A673 (cell line): ENCODE results near the gene ATG101. TPM values are rescaled to one million over a fixed set of nuclear protein-coding genes. Genes with fewer than 3 reads are reported as not detected.

Experiments
- BruUV-seq: library from RNA; stranded (reverse); fragments of 400-500 nt; replicated peaks from 2 replicates; lab custom pipeline; 2021; lab: Mats Ljungman, UMichigan
- CTCF ChIA-PET: fragments of 300-600 bp; sonication (Branson Sonifier 250); formaldehyde crosslinking; loops from one replicate; lab custom pipeline; 2022; ENCODE audit warnings: antibody characterized with exemption; lab: Charles Lee
- POLR2A ChIA-PET: fragments of 300-600 bp; sonication (Branson Sonifier 250); formaldehyde crosslinking; loops from one replicate; lab custom pipeline; 2022; ENCODE audit warnings: antibody characterized with exemption; ENCODE audit not compliant: low non-redundant PET; lab: Charles Lee
- DNase-seq: peaks from one replicate; pipeline ENCODE4 v3.0.0-alpha.2; 2015; ENCODE audit warnings: low spot score
- H3K27ac ChIP-seq: fragments of 200-600 bp; sonication (generic); 2 replicates; pipeline ENCODE4 v1.5.1; 2016; ENCODE audit warnings: mixed run types, low read depth, mild to moderate bottlenecking, mixed read lengths, antibody characterized with exemption, low read length; ENCODE audit not compliant: poor library complexity, severe bottlenecking
- H3K27me3 ChIP-seq: fragments of 200-600 bp; sonication (generic); replicated peaks from 2 replicates; pipeline ENCODE4 v1.6.1; 2017; ENCODE audit warnings: mixed run types, low read depth, mild to moderate bottlenecking, mixed read lengths, antibody characterized with exemption, low read length; ENCODE audit not compliant: insufficient read depth, poor library complexity
- H3K36me3 ChIP-seq: fragments of 200-600 bp; sonication (generic); 2 replicates; pipeline ENCODE4 v1.6.1; 2016; ENCODE audit warnings: mixed run types, mild to moderate bottlenecking, mixed read lengths, antibody characterized with exemption, low read length; ENCODE audit not compliant: insufficient read depth, poor library complexity, severe bottlenecking
- H3K4me1 ChIP-seq: fragments of 200-600 bp; sonication (generic); 2 replicates; pipeline ENCODE4 v1.6.1; 2017; ENCODE audit warnings: mixed run types, mild to moderate bottlenecking, mixed read lengths, antibody characterized with exemption, low read length; ENCODE audit not compliant: insufficient read depth, poor library complexity, severe bottlenecking
- H3K4me3 ChIP-seq: fragments of 200-600 bp; sonication (generic); 2 replicates; pipeline ENCODE4 v1.5.1; 2016; ENCODE audit warnings: low read depth, mixed run types, mild to moderate bottlenecking, mixed read lengths, low read length; ENCODE audit not compliant: poor library complexity, severe bottlenecking
- H3K9me3 ChIP-seq: fragments of 200-600 bp; sonication (generic); 2 replicates; pipeline ENCODE4 v1.6.1; 2016; ENCODE audit warnings: mixed run types, low read depth, mild to moderate bottlenecking, mixed read lengths, antibody characterized with exemption, low read length; ENCODE audit not compliant: poor library complexity, severe bottlenecking
- CTCF ChIP-seq: fragments of 300-800, 200-600 bp; sonication (generic); conservative IDR thresholded peaks from 2 replicates; pipeline ENCODE4 v1.5.1; 2017; ENCODE audit warnings: low read depth, mild to moderate bottlenecking, antibody characterized with exemption, low read length, moderate library complexity, mixed read lengths
- EZH2 ChIP-seq: fragments of 200-600 bp; sonication (generic); IDR thresholded peaks from 2 replicates; pipeline ENCODE4 v1.6.1; 2017; ENCODE audit warnings: borderline replicate concordance, low read depth, mild to moderate bottlenecking, mixed read lengths, antibody characterized with exemption, low read length; ENCODE audit not compliant: poor library complexity, severe bottlenecking
- intact Hi-C: fragments of 100-400 bp; cut with micrococcal nuclease; formaldehyde crosslinking; loops from one replicate; pipeline ENCODE4 v1.10.0; 2022; ENCODE audit not compliant: unreplicated experiment
- total RNA-seq: library from RNA; stranded (reverse); gene quantifications from 2 replicates; pipeline ENCODE4 v1.2.3, GENCODE V29; 2021

Gene ATG101
- total RNA-seq, 1 experiment from 2014 or later, result 52.0 TPM

GRCh38 chr12:52084491-52085231, 14.9 kb downstream of the ATG101 start:
- intact Hi-C loops, result no loop called here
- H3K27ac ChIP-seq, result no peak overlapping the region
- no peaks in the 10 kb centered on the region for H3K27me3 ChIP-seq
- no TSS peak for BruUV-seq
- peaks cover 24% of the 10 kb centered on the region for H3K4me1 ChIP-seq
- H3K9me3 ChIP-seq, result no peaks in the 10 kb centered on the region
- POLR2A ChIA-PET, result interaction anchor here (0.6 kb wide), 1 partner anchor 186 kb away, joined by 4 read pairs; no protein-coding TSS in a partner anchor
- TF ChIP-seq CTCF (no peak), EZH2 (no peak)
- no peak for DNase-seq
- no peaks in the 10 kb centered on the region for H3K36me3 ChIP-seq
- CTCF ChIA-PET, result interaction anchor here (0.7 to 2.9 kb wide), 2 partner anchors 29 to 59 kb away, joined by 5 to 20 read pairs; no protein-coding TSS in a partner anchor
- no peak overlapping the region for H3K4me3 ChIP-seq

- no peaks in the 10 kb centered on the region for H3K36me3 ChIP-seq
- no peak overlapping the region for H3K27ac ChIP-seq
- no peak for DNase-seq
- ChIA-PET POLR2A (no interaction called here), CTCF (interaction anchor here (2.9 kb wide), 1 partner anchor 60 kb away, joined by 20 read pairs; no protein-coding TSS in a partner anchor)
- H3K4me1 ChIP-seq, result peaks cover 24% of the 10 kb centered on the region
- no TSS peak for BruUV-seq
- no peak overlapping the region for H3K4me3 ChIP-seq
- H3K9me3 ChIP-seq, result no peaks in the 10 kb centered on the region
- H3K27me3 ChIP-seq, result peaks cover 1% of the 10 kb centered on the region
- TF ChIP-seq EZH2, result no peak
- intact Hi-C loops, result no loop called here
These were observed 16.0 kb downstream of the ATG101 start for GRCh38 chr12:52085682-52086180.

- Histone ChIP-seq H3K9me3 (no peaks in the 10 kb centered on the region), H3K27me3 (peaks cover 7% of the 10 kb centered on the region), H3K27ac (no peak overlapping the region), H3K36me3 (no peaks in the 10 kb centered on the region), H3K4me1 (peaks cover 19% of the 10 kb centered on the region), H3K4me3 (no peak overlapping the region)
- CTCF ChIA-PET, result interaction anchor here (2.9 kb wide), 1 partner anchor 61 kb away, joined by 20 read pairs; no protein-coding TSS in a partner anchor
- TF ChIP-seq CTCF, result no peak
- no peak for TF ChIP-seq EZH2
- intact Hi-C loops, result no loop called here
- POLR2A ChIA-PET, result no interaction called here
- no TSS peak for BruUV-seq
- no peak for DNase-seq
These were observed 16.6 kb downstream of the ATG101 start for GRCh38 chr12:52086366-52086765.
